Activated B cell treated with CpG ODN at 0.5 μM for 24 hours (primary cell): ENCODE results near the gene NDUFC2. TPM values are rescaled to one million over a fixed set of nuclear protein-coding genes. Genes with fewer than 3 reads are reported as not detected.

Experiments
- ATAC-seq: fragments of 200-7000 bp; cut with Tn5 transposase; one replicate; pipeline ENCODE4 v1.10.0; 2021; ENCODE audit warnings: low read depth, mild to moderate bottlenecking, moderate library complexity
- CTCF ChIA-PET: fragments of 350-600 bp; sonication (Branson Sonifier 250); formaldehyde crosslinking; loops from one replicate; lab custom pipeline; 2021; ENCODE audit warnings: antibody characterized with exemption; lab: Charles Lee
- POLR2A ChIA-PET: fragments of 350-600 bp; sonication (Branson Sonifier 250); formaldehyde crosslinking; loops from one replicate; lab custom pipeline; 2021; ENCODE audit warnings: antibody characterized with exemption; lab: Charles Lee
- DNase-seq: peaks from one replicate; pipeline ENCODE4 v3.0.0; 2022
- H3K27ac Mint-ChIP-seq: one replicate; pipeline ENCODE4 v1.8.0; 2020; ENCODE audit warnings: mixed read lengths
- H3K27me3 Mint-ChIP-seq: one replicate; pipeline ENCODE4 v1.8.0; 2021; ENCODE audit warnings: mixed read lengths
- H3K36me3 Mint-ChIP-seq: one replicate; pipeline ENCODE4 v1.8.0; 2021; ENCODE audit warnings: low read depth, mixed read lengths
- H3K4me1 Mint-ChIP-seq: one replicate; pipeline ENCODE4 v1.8.0; 2021; ENCODE audit warnings: mixed read lengths
- H3K4me3 Mint-ChIP-seq: one replicate; pipeline ENCODE4 v1.8.0; 2020; ENCODE audit warnings: mild to moderate bottlenecking, mixed read lengths
- H3K9me3 Mint-ChIP-seq: one replicate; pipeline ENCODE4 v1.8.0; 2020; ENCODE audit warnings: mixed read lengths
- intact Hi-C: fragments of 100-400 bp; cut with micrococcal nuclease; formaldehyde crosslinking; loops from one replicate; pipeline ENCODE4 v1.15.1; 2024
- total RNA-seq: library from RNA; stranded (reverse); gene quantifications from 2 replicates; pipeline ENCODE4 v1.2.3, GENCODE V29; 2022
- TF ChIP-seq, protein P1 (sequence below): fragments of 200-600 bp; IDR thresholded peaks from one replicate; pipeline ENCODE4 v1.8.0; 2022; ENCODE audit warnings: antibody characterized with exemption, mild to moderate bottlenecking

NDUFC2 gene
- total RNA-seq, 1 donor from 2014 or later: 88.4 TPM

- TF ChIP-seq, protein P1, sequence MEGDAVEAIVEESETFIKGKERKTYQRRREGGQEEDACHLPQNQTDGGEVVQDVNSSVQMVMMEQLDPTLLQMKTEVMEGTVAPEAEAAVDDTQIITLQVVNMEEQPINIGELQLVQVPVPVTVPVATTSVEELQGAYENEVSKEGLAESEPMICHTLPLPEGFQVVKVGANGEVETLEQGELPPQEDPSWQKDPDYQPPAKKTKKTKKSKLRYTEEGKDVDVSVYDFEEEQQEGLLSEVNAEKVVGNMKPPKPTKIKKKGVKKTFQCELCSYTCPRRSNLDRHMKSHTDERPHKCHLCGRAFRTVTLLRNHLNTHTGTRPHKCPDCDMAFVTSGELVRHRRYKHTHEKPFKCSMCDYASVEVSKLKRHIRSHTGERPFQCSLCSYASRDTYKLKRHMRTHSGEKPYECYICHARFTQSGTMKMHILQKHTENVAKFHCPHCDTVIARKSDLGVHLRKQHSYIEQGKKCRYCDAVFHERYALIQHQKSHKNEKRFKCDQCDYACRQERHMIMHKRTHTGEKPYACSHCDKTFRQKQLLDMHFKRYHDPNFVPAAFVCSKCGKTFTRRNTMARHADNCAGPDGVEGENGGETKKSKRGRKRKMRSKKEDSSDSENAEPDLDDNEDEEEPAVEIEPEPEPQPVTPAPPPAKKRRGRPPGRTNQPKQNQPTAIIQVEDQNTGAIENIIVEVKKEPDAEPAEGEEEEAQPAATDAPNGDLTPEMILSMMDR: no peak
- H3K36me3 Mint-ChIP-seq: peaks cover 55% of the 10 kb centered on the region
- POLR2A ChIA-PET: no interaction called here
Observed at GRCh38 chr11:78071717-78072116, 7.9 kb downstream of the NDUFC2 start.

GRCh38 chr11:78070621-78071020 lies 9.0 kb downstream of the NDUFC2 start:
- ChIA-PET POLR2A (interaction anchor here (0.8 kb wide), 1 partner anchor 9 kb away, joined by 3 read pairs; the partner anchor contains the start of gene NDUFC2), CTCF (no interaction called here)
- no peak overlapping the region for H3K27ac Mint-ChIP-seq

More at GRCh38 chr11:78071717-78072116, 7.9 kb downstream of the NDUFC2 start:
- Mint-ChIP-seq H3K9me3 (no peaks in the 10 kb centered on the region), H3K4me3 (no peak overlapping the region), H3K27ac (no peak overlapping the region), H3K4me1 (peaks cover 23% of the 10 kb centered on the region), H3K27me3 (no peaks in the 10 kb centered on the region)
- DNase-seq (no peak), ATAC-seq (no peak)
- intact Hi-C loops: loop anchor here (10.0 kb wide), 1 partner anchor 503 kb away; the partner anchor contains the start of gene NARS2
- CTCF ChIA-PET: no interaction called here

DNA sequence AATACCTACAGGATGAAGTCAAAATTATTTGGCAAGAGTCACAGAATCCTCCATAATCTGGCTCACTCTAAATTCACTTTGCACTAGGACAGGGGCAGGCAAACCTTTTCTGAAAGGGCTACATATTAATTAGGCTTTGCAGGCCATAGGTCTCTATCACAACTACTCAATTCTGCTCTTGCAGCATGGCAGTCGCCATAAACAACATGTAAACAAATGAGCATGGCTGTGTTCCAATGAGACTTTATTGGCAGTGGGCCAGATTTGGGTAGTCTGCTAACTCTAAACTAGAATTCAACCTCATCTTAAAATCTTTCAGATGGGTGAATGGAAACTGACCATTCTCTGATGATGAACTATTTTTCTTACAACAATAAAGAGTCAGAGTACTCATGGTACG lies 10.2 kb downstream of the NDUFC2 start:
- DNase-seq: no peak
- ATAC-seq: no peak
- intact Hi-C loops: no loop called here
- TF ChIP-seq, protein P1: no peak
- Mint-ChIP-seq H3K36me3 (peaks cover 50% of the 10 kb centered on the region), H3K9me3 (no peaks in the 10 kb centered on the region), H3K27me3 (no peaks in the 10 kb centered on the region), H3K4me1 (peaks cover 6% of the 10 kb centered on the region), H3K4me3 (no peak overlapping the region), H3K27ac (no peak overlapping the region)
- ChIA-PET POLR2A (no interaction called here), CTCF (no interaction called here)

More at GRCh38 chr11:78070621-78071020, 9.0 kb downstream of the NDUFC2 start:
- H3K27me3 Mint-ChIP-seq: no peaks in the 10 kb centered on the region
- no peak overlapping the region for H3K4me3 Mint-ChIP-seq
- intact Hi-C loops: loop anchor here (10.0 kb wide), 1 partner anchor 504 kb away; the partner anchor contains the start of gene NARS2
- DNase-seq (no peak), ATAC-seq (no peak)
- TF ChIP-seq, protein P1: no peak
- H3K9me3 Mint-ChIP-seq: no peaks in the 10 kb centered on the region
- H3K36me3 Mint-ChIP-seq: peaks cover 52% of the 10 kb centered on the region
- H3K4me1 Mint-ChIP-seq: peaks cover 13% of the 10 kb centered on the region

DNA sequence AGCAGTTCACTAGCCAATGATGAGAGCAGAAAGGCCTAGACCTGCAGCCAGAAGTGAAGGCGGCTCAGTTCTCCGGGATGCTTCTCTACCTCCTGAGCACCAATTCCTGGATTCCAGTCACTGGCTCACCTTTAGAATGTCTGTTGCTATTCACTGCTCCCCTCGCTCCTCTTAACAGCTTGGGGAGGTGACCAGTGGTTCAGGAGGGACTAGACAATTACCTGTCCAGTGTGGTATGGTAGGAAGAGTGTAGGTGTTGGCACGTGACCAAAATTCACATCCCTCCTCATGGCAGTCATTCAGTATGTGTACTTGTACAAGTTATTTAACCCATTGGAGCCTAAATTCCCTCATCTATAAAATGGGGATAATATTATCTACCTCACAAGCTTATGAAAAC lies 12.0 kb downstream of the NDUFC2 start:
- CTCF ChIA-PET: no interaction called here
- Mint-ChIP-seq H3K4me1 (peaks cover 5% of the 10 kb centered on the region), H3K4me3 (no peak overlapping the region), H3K27ac (no peak overlapping the region), H3K36me3 (peaks cover 48% of the 10 kb centered on the region), H3K9me3 (no peaks in the 10 kb centered on the region), H3K27me3 (no peaks in the 10 kb centered on the region)
- POLR2A ChIA-PET: no interaction called here
- intact Hi-C loops: no loop called here
- ATAC-seq: no peak
- TF ChIP-seq, protein P1: no peak
- DNase-seq: no peak

- Mint-ChIP-seq H3K27ac (no peak overlapping the region), H3K36me3 (peaks cover 39% of the 10 kb centered on the region), H3K4me1 (no peaks in the 10 kb centered on the region), H3K27me3 (no peaks in the 10 kb centered on the region), H3K4me3 (no peak overlapping the region), H3K9me3 (no peaks in the 10 kb centered on the region)
- TF ChIP-seq, protein P1: no peak
- POLR2A ChIA-PET: no interaction called here
- intact Hi-C loops: no loop called here
- CTCF ChIA-PET: no interaction called here
- ATAC-seq (no peak), DNase-seq (no peak)
Observed at GRCh38 chr11:78066471-78066870, 13.2 kb downstream of the NDUFC2 start.
